ENCODE results near the gene NENF. TPM values are rescaled to one million over a fixed set of nuclear protein-coding genes. Genes with fewer than 3 reads are reported as not detected.

Gene NENF
- total RNA-seq, 2 experiments from 2014 or later: 21.2 to 22.4 TPM

DNA sequence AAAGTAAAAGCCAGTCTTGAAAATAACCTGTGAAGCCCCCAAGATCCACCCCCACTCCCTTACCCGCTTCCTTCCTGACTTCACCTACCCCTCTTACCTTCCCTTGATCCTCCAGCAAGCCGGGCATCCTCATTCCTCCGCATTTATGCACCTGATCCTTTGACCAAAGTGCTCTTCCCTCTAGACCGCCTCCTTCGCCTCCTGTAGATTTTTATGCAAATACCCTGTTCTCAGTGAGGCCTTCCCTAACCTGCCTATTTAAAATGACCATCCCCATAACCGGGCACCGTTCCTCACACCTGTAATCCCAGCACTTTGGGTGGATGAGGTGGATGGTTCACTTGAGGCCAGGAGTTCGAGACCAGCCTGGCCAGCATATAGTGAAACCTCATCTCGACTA is 1.1 kb upstream of the NENF start:
- CTCF ChIA-PET: interaction anchor here (1.4 kb wide), 2 partner anchors 17 to 24 kb away, joined by 4 read pairs; partner anchors contain the start of gene PACC1
- intact Hi-C loops (cut with DNase I, micrococcal nuclease): loop anchor here in 1 of 2 experiments (1.0 to 5.0 kb wide), 3 partner anchors 17 to 149 kb away; partner anchors contain the start of gene PACC1
- Histone ChIP-seq H3K27me3 (ENCODE audit: control insufficient read depth in 1 of 2, insufficient read depth in 2 of 2, low read length in 2 of 2) (no peaks in the 10 kb centered on the region), H3K9me3 (ENCODE audit: control insufficient read depth in 1 of 2, insufficient read depth in 1 of 2, low read length in 2 of 2) (no peaks in the 10 kb centered on the region), H3K4me3 (ENCODE audit: low read length) (no peak overlapping the region), H3K36me3 (ENCODE audit: insufficient read depth, low read length) (no peaks in the 10 kb centered on the region), H3K4me1 (ENCODE audit: insufficient read depth, low read length) (peaks cover 20% of the 10 kb centered on the region), H3K27ac (ENCODE audit: low read depth in 1 of 2, low read length in 2 of 2) (no peak overlapping the region)
- Mint-ChIP-seq H3K4me3 (peak overlapping the region; percentile 53), H3K4me1 (ENCODE audit: low read depth) (peaks cover 21% of the 10 kb centered on the region), H3K36me3 (ENCODE audit: low read depth) (no peaks in the 10 kb centered on the region), H3K27ac (no peak overlapping the region), H3K9me3 (no peaks in the 10 kb centered on the region), H3K27me3 (no peaks in the 10 kb centered on the region)
- POLR2A ChIA-PET: interaction anchor here (1.6 kb wide), 1 partner anchor 396 kb away, joined by 11 read pairs; the partner anchor contains the start of genes DTL and INTS7
- no peak for DNase-seq
- no peak for ATAC-seq (ENCODE audit: poor library complexity)
- TF ChIP-seq, protein P1, sequence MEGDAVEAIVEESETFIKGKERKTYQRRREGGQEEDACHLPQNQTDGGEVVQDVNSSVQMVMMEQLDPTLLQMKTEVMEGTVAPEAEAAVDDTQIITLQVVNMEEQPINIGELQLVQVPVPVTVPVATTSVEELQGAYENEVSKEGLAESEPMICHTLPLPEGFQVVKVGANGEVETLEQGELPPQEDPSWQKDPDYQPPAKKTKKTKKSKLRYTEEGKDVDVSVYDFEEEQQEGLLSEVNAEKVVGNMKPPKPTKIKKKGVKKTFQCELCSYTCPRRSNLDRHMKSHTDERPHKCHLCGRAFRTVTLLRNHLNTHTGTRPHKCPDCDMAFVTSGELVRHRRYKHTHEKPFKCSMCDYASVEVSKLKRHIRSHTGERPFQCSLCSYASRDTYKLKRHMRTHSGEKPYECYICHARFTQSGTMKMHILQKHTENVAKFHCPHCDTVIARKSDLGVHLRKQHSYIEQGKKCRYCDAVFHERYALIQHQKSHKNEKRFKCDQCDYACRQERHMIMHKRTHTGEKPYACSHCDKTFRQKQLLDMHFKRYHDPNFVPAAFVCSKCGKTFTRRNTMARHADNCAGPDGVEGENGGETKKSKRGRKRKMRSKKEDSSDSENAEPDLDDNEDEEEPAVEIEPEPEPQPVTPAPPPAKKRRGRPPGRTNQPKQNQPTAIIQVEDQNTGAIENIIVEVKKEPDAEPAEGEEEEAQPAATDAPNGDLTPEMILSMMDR (IDR thresholded peaks at IDR 0.05): no peak

DNA sequence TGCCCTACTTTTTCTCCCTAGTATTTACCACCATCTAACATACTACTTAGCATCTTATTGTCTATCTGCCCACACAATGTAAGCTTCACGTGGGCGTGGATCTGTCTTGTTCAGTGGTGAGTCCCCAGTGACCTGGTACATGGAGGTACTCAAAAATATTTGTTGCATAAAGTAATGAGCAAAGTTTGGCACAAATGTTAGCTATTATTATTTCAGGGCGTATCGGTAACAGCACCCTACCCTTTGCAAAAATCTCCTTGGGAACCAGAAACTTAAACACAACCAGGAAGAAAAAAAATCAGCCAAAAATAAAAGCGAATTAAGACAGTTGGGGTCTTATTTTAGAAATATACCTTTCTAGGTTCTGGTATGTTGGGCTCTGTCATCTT is 454 bp upstream of the NENF start:
- ChIA-PET POLR2A (interaction anchor here (0.6 to 1.6 kb wide), 6 partner anchors 9 to 397 kb away, joined by 3 to 11 read pairs (median 4); partner anchors contain the start of genes DTL, INTS7, NSL1 and PPP2R5A), CTCF (interaction anchor here (1.4 kb wide), 1 partner anchor 17 kb away, joined by 4 read pairs; the partner anchor contains the start of gene PACC1)
- Histone ChIP-seq H3K4me1 (ENCODE audit: insufficient read depth, low read length) (peaks cover 20% of the 10 kb centered on the region), H3K27ac (ENCODE audit: low read depth in 1 of 2, low read length in 2 of 2) (no peak overlapping the region), H3K9me3 (ENCODE audit: control insufficient read depth in 1 of 2, insufficient read depth in 1 of 2, low read length in 2 of 2) (no peaks in the 10 kb centered on the region), H3K27me3 (ENCODE audit: control insufficient read depth in 1 of 2, insufficient read depth in 2 of 2, low read length in 2 of 2) (no peaks in the 10 kb centered on the region), H3K4me3 (ENCODE audit: low read length) (peak overlapping the region; percentile 28), H3K36me3 (ENCODE audit: insufficient read depth, low read length) (no peaks in the 10 kb centered on the region)
- TF ChIP-seq, protein P1 (IDR thresholded peaks at IDR 0.05): no peak
- Mint-ChIP-seq H3K27me3 (no peaks in the 10 kb centered on the region), H3K4me3 (peak overlapping the region; percentile 82), H3K9me3 (no peaks in the 10 kb centered on the region), H3K27ac (peak overlapping the region; percentile 65), H3K36me3 (ENCODE audit: low read depth) (no peaks in the 10 kb centered on the region), H3K4me1 (ENCODE audit: low read depth) (peaks cover 21% of the 10 kb centered on the region)
- ATAC-seq (ENCODE audit: poor library complexity): no peak
- DNase-seq: no peak
- intact Hi-C loops (cut with DNase I, micrococcal nuclease): loop anchor here in 1 of 2 experiments (5.0 kb wide), 2 partner anchors 125 to 150 kb away; no protein-coding TSS in a partner anchor

DNA sequence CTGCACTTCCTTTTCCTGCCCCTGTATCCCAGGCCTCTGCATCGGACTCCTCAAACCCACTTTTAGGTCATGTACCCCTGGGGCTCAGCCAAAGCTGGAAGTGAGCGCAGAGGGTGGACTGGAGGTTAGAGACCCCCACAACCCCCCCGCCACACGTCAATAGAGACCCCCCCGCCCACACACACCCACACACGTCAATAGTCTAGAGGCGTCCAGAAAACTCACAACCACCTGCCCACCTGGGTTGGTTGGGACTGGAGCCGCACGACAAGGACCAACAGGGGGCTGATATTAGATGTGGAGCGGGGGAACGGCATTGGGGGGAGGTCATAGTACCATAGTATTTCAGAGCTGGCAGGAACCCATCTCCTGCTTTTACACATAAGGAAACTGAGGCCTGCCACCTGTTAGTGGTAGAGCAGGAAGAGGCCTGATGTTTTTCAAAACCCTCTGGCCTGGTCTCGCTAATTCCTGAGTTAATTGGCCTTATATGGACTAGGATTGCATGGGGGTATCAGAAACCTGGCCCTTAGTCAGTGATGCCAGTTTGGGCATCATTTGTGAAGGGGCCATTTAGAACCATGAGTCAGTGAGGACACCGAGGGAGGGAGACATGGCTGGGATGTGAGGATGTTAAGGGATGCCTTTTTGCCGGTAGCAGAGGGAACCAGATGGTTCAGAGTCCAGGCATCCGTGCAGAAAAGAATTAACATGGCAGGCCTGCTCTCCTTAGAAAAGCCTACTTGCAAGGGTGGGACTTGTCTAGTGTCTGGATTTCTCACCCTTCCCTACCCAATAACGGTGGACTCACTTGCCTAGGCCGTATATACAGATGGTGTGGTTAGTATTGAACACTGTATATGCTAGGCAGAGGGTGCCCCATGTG is 1.1 kb downstream of the NENF start:
- H3K4me3 ChIP-seq (ENCODE audit: low read length): peak overlapping the region; percentile 69
- intact Hi-C loops (cut with DNase I, micrococcal nuclease): loop anchor here in 1 of 2 experiments (5.0 kb wide), 2 partner anchors 123 to 152 kb away; no protein-coding TSS in a partner anchor
- POLR2A ChIA-PET: interaction anchor here (1.0 to 1.6 kb wide), 5 partner anchors 19 to 398 kb away, joined by 3 to 11 read pairs (median 5); partner anchors contain the start of genes DTL, INTS7, NSL1 and PACC1
- H3K9me3 ChIP-seq (ENCODE audit: control insufficient read depth in 1 of 2, insufficient read depth in 1 of 2, low read length in 2 of 2): no peaks in the 10 kb centered on the region
- no peak for ATAC-seq (ENCODE audit: poor library complexity)
- DNase-seq: no peak
- H3K27me3 ChIP-seq (ENCODE audit: control insufficient read depth in 1 of 2, insufficient read depth in 2 of 2, low read length in 2 of 2): no peaks in the 10 kb centered on the region
- H3K9me3 Mint-ChIP-seq: no peaks in the 10 kb centered on the region
- TF ChIP-seq, protein P1 (IDR thresholded peaks at IDR 0.05): no peak
- H3K4me1 Mint-ChIP-seq (ENCODE audit: low read depth): peaks cover 27% of the 10 kb centered on the region
- no peaks in the 10 kb centered on the region for H3K36me3 Mint-ChIP-seq (ENCODE audit: low read depth)
- H3K4me3 Mint-ChIP-seq: peak overlapping the region; percentile 87
- no peak overlapping the region for H3K27ac ChIP-seq (ENCODE audit: low read depth in 1 of 2, low read length in 2 of 2)
- no peaks in the 10 kb centered on the region for H3K36me3 ChIP-seq (ENCODE audit: insufficient read depth, low read length)
- H3K27ac Mint-ChIP-seq: peak overlapping the region; percentile 21
- CTCF ChIA-PET: no interaction called here
- no peaks in the 10 kb centered on the region for H3K27me3 Mint-ChIP-seq
- peaks cover 20% of the 10 kb centered on the region for H3K4me1 ChIP-seq (ENCODE audit: insufficient read depth, low read length)
